OCI-LY7 (cell line): ENCODE results near the gene KLHL17. TPM values are rescaled to one million over a fixed set of nuclear protein-coding genes. Genes with fewer than 3 reads are reported as not detected.

Experiments
- BruUV-seq: library from RNA; stranded (reverse); fragments of 400-500 nt; replicated peaks from 2 replicates; lab custom pipeline; 2021; lab: Mats Ljungman, UMichigan
- CTCF ChIA-PET: fragments of 300-600 bp; sonication (Branson Sonifier 250); formaldehyde crosslinking; loops from one replicate; lab custom pipeline; 2022; ENCODE audit warnings: antibody characterized with exemption; ENCODE audit not compliant: unreplicated experiment; lab: Charles Lee
- POLR2A ChIA-PET: fragments of 300-600 bp; sonication (Branson Sonifier 250); formaldehyde crosslinking; loops from one replicate; lab custom pipeline; 2022; ENCODE audit warnings: antibody characterized with exemption; lab: Charles Lee
- DNase-seq: peaks from one replicate; pipeline ENCODE4 v3.0.0-alpha.2; 2015; ENCODE audit warnings: low spot score
- H2AFZ ChIP-seq: fragments of 200-600 bp; sonication (generic), shearing (Covaris generic); 2 replicates; pipeline ENCODE4 v1.6.1; 2014; ENCODE audit warnings: mild to moderate bottlenecking, antibody characterized with exemption, low read length, moderate library complexity
- H3K27ac ChIP-seq: fragments of 200-600 bp; sonication (generic); 2 replicates; pipeline ENCODE4 v1.5.1; 2014; ENCODE audit warnings: mixed run types, low read depth, mild to moderate bottlenecking, moderate library complexity, low read length, inconsistent platforms; ENCODE audit not compliant: poor library complexity, severe bottlenecking
- H3K36me3 ChIP-seq: fragments of 200-600 bp; sonication (generic); 2 replicates; pipeline ENCODE4 v1.6.1; 2014; ENCODE audit warnings: mild to moderate bottlenecking, antibody characterized with exemption, low read length, moderate library complexity, mixed read lengths; ENCODE audit not compliant: insufficient read depth
- H3K4me1 ChIP-seq: fragments of 200-600 bp; sonication (generic); 2 replicates; pipeline ENCODE4 v1.5.1; 2014; ENCODE audit warnings: mild to moderate bottlenecking, low read length; ENCODE audit not compliant: insufficient read depth, poor library complexity, severe bottlenecking
- H3K4me2 ChIP-seq: fragments of 200-600 bp; sonication (generic); 2 replicates; pipeline ENCODE4 v1.6.1; 2014; ENCODE audit warnings: mild to moderate bottlenecking, low read length
- H3K4me3 ChIP-seq: fragments of 200-600 bp; sonication (generic); 2 replicates; pipeline ENCODE4 v1.5.1; 2014; ENCODE audit warnings: mild to moderate bottlenecking, low read depth, low read length; ENCODE audit not compliant: poor library complexity, severe bottlenecking
- H3K79me2 ChIP-seq: fragments of 200-600 bp; sonication (generic); 2 replicates; pipeline ENCODE4 v1.6.1; 2016; ENCODE audit warnings: low read depth, mild to moderate bottlenecking, low read length, moderate library complexity, mixed read lengths; ENCODE audit not compliant: insufficient read depth
- H3K9me2 ChIP-seq: fragments of 200-600 bp; sonication (generic); 2 replicates; pipeline ENCODE4 v1.6.1; 2016; ENCODE audit warnings: mild to moderate bottlenecking, low read length, mixed read lengths; ENCODE audit not compliant: insufficient read depth
- H3K9me3 ChIP-seq: fragments of 200-600 bp; sonication (generic); 2 replicates; pipeline ENCODE4 v1.6.1; 2014; ENCODE audit warnings: mild to moderate bottlenecking, mixed run types, low read length, mixed read lengths
- H4K20me1 ChIP-seq: fragments of 200-600 bp; sonication (generic); 2 replicates; pipeline ENCODE4 v1.6.1; 2014; ENCODE audit warnings: mild to moderate bottlenecking, antibody characterized with exemption, low read length, moderate library complexity, mixed read lengths; ENCODE audit not compliant: insufficient read depth
- CTCF ChIP-seq: fragments of 200-600 bp; sonication (generic); conservative IDR thresholded peaks from 2 replicates; pipeline ENCODE4 v1.5.1; 2014; ENCODE audit warnings: mild to moderate bottlenecking, antibody characterized with exemption, low read length, moderate library complexity, mixed read lengths
- EZH2phosphoT487 ChIP-seq: fragments of 200-600 bp; sonication (generic); IDR thresholded peaks from 2 replicates; pipeline ENCODE4 v1.6.1; 2018; ENCODE audit warnings: low read depth, borderline replicate concordance, mild to moderate bottlenecking, mixed run types, antibody characterized with exemption, low read length, moderate library complexity, mixed read lengths
- intact Hi-C: fragments of 100-400 bp; cut with micrococcal nuclease; formaldehyde crosslinking; loops from one replicate; pipeline ENCODE4 v1.10.0; 2022; ENCODE audit not compliant: unreplicated experiment
- total RNA-seq, 2 experiments: library from RNA; depleted of rRNA in 1 of 2; stranded (reverse); fragments of >200 nt in 1 of 2; shearing (Covaris generic) in 1 of 2; gene quantifications; 2 replicates each; pipeline ENCODE4 v1.2.3, GENCODE V29; 2014 to 2022

KLHL17 gene
- total RNA-seq, 2 experiments from 2014 or later, result 21.7 to 23.3 TPM

GRCh38 chr1:995665-996633 is 35.6 kb downstream of the KLHL17 start:
- no peaks in the 10 kb centered on the region for H3K9me2 ChIP-seq
- H3K4me2 ChIP-seq, result no peak overlapping the region
- POLR2A ChIA-PET, result no interaction called here

DNA sequence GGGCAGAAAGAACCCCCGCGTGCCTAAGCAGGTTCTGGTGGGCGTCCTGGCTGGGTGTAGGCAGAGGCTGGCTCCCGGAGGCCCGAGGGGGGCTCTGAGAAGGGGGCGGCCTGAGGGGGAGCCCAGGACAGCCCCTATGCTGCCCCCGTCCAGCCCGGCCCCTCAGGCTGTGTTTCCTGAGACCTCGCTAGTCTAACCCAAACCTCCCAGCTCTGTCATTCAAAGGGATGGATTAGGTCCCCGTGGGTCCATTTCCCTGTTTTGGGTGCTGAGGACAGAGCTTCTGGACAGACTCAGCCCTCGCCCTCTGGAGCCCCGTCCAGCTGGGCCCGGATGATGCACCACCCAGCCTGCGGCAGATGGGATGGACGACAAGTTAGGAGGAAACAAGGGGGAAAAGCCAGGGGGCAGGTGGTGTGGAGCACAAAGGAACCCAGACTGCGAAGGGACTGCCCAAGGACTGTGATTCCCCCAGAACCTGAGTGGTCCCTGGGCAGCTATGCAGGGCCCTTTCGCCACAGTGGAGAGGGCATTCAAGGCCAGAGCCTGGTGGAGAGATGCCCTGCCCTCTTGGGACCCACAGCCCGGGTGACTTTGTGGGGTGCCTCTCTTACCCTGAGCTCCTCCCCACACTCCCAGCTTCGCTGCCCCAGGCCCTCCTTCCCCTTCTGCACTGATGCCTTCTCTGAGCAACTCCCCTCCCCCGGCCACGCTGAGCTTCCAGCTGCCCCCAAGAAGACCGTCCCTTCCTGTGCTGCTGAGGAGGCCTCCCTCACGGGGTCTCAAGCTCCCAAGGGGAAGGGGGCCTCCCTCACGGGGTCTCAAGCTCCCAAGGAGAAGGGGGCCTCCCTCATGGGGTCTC is 36.7 kb downstream of the KLHL17 start:
- Histone ChIP-seq H3K9me2 (no peaks in the 10 kb centered on the region), H2AFZ (no peak overlapping the region), H3K9me3 (no peaks in the 10 kb centered on the region), H3K4me3 (no peak overlapping the region), H3K4me2 (no peak overlapping the region), H3K27ac (no peak overlapping the region), H3K36me3 (no peaks in the 10 kb centered on the region), H3K4me1 (no peaks in the 10 kb centered on the region), H3K79me2 (no peaks in the 10 kb centered on the region), H4K20me1 (no peaks in the 10 kb centered on the region)
- ChIA-PET CTCF (no interaction called here), POLR2A (no interaction called here)
- no peak for DNase-seq
- no TSS peak for BruUV-seq
- intact Hi-C loops, result no loop called here
- TF ChIP-seq CTCF, result no peak
- TF ChIP-seq EZH2phosphoT487, result no peak

More at GRCh38 chr1:995665-996633, 35.6 kb downstream of the KLHL17 start:
- CTCF ChIA-PET, result no interaction called here
- Histone ChIP-seq H2AFZ (no peak overlapping the region), H3K4me3 (no peak overlapping the region), H3K4me1 (no peaks in the 10 kb centered on the region), H3K36me3 (no peaks in the 10 kb centered on the region), H3K79me2 (no peaks in the 10 kb centered on the region), H4K20me1 (no peaks in the 10 kb centered on the region), H3K27ac (no peak overlapping the region), H3K9me3 (no peaks in the 10 kb centered on the region)
- no peak for DNase-seq
- no TSS peak for BruUV-seq
- intact Hi-C loops, result no loop called here
- TF ChIP-seq EZH2phosphoT487, result no peak
- TF ChIP-seq CTCF, result no peak
